GM19238 (cell line): Measurements from ENCODE around the gene DGKB.
"Not testable (repeated sequence)": the region's sequence is repeated elsewhere in the genome, so short reads cannot be mapped to it uniquely, and the experiment has no call there.

Experiments used
- DNase-seq: peaks from one replicate; pipeline ENCODE4 v3.0.0; 2011; ENCODE audit warnings: low spot score; ENCODE audit not compliant: insufficient read length

DGKB gene

GRCh38 chr7:14478834-14479510, 423.6 kb downstream of the DGKB start:
- DNase-seq = no peak

DNA sequence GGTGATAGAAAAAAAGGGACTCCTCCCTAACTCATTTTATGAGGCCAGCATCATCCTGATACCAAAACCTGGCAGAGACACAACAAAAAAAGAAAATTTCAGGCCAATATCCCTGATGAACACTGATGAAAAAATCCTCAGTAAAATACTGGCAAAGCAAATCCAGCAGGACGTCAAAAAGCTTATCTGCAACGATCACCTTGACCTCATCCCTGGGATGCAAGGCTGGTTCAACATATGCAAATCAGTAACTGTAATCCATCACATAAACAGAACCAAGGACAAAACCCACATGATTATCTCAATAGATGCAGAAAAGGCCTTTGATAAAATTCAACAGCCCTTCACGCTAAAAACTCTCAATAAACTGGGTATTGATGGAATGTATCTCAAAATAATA, 440.8 kb downstream of the DGKB start:
- not testable (repeated sequence) for DNase-seq

GRCh38 chr7:14458846-14459245, 443.7 kb downstream of the DGKB start:
- not testable (repeated sequence) for DNase-seq

DNA sequence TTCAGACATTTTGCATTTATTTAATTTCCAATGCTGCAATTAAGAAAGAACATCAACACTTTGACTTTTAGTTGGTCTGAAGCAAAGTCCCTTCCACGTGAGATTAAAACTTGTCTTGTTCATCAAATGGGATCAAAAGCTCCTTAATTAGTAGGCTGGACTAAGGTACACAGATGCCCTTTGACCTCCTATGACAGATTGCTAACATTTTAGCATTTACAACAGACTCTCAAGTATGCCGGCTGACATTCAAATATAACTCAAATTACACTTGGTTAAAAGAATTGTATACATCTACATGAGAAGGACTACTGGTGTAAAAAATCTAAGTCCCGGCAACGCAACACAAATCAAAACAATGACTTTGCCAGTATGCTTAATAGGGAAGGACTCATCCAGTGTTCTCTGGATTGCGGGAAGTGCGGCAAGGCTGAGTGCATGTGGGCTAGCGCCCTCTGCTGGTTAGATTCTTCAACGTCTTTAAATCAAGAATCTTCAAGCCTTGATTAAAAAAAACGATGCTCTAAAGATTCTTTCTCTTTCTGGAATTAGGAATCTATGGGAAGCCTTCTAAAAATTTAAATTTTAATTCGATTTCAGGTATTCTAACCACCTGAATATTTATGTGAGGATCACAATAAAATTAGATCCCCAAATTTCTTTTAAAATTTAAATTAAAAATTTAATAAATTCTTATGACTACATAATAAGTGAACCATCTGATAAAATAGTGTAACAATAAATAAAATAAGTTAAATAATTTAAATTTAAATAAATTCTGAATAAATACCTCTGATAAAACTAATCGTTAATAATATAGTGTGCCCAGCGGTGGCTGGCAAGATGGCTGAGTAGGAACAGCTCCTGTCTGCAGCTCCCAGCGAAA, 444.7 kb downstream of the DGKB start:
- peak; percentile 1 for DNase-seq

DNA sequence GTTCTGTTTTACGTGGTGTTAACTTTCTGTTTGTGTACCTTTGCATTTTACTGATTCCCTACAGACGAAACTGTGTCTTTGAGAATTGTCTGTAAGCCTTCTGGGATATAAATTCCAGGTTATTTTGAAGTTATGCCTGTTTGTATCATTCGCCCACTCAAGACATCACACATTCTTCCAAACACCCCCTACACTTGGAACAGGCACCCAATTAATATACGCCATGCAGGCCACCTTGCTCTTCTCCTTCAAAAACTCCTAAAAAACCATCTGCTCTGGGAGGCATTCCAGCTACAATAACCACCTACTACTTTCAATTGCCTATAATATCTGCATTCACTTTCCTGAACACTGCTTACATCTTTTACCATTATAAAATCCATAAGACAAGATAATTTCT, 453.3 kb downstream of the DGKB start:
- no peak for DNase-seq

DNA sequence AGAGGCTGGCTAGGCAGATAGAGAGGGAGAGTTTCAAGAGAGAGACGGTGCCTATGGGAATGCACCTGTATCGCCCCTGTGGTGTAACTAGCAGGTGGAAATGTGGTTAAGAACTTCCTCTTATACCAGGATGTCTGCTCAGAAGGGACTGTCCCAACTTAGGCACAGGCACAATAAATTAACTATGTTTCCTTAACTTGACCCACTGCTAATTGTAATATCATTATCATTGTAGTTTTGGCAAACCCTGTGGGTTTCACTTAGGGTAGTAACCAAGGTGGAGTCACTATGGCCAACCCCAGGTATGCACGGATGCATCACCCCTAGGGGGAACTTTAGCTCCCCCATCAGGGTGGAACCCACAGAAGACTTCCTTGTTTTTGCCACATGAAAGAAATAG, 455.7 kb downstream of the DGKB start:
- no peak for DNase-seq

DNA sequence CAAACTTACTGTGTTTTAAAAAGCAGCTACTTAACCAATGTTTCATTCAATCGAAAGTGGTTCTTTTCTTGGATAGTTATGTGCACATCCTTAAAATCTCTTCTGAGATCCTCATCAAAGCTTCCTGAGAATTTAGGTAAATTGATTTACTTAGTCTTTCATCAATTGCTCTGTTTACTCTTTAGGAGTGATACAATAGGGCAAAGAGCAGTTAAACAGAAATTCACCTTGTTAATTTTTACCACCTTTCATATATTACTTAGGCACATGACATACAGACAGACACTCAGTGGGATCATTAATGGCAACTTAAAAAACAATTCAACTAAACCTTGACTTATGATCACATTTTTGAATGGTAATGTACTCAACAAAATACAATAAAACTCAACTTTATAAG, 456.3 kb downstream of the DGKB start:
- DNase-seq = no peak

DNA sequence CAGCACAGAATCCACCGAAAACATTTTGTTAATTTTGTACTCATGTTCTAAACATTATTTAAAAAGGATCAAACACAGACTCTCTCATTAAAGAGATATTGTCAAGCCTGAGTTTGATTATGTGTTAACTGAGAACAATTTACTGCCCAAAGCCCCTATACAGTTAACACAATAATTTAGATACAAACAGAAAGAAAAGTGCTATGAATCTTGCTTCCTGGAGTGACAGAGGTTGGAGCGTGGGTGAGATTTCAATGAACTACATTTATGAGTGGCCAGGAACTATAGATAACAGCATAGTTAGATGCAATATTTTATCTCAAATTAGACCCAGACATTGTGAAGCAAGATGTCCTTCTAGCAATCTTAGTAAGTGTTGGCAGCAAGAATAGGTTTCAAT, 464.2 kb downstream of the DGKB start:
- no peak for DNase-seq

GRCh38 chr7:14436878-14437277, 465.7 kb downstream of the DGKB start:
- DNase-seq = no peak

- DNase-seq = no peak
These were observed 469.6 kb downstream of the DGKB start for GRCh38 chr7:14432924-14433323.

DNA sequence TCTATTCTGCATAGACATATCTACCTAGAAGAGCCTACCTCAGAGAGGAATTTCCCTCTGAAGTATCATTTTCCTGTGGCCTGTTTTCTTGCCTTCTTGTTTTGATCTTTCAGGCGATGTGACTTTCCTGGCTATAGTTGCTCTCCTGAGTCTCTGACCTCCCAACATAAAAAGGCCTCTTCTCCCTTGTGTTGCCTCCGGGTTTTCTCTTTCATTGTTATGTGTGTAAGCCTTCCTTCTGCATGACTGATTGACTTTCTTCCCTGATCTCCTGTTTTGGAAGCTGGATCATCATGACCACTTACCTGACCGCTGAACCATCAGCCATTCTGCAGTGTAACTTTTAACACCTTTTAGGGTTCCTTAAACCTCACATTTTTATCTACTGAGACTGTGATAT, 471.6 kb downstream of the DGKB start:
- no peak for DNase-seq

GRCh38 chr7:14425559-14425958, 477.0 kb downstream of the DGKB start:
- DNase-seq = no peak

- no peak for DNase-seq
These were observed 477.9 kb downstream of the DGKB start for GRCh38 chr7:14424675-14425074.

GRCh38 chr7:14420768-14421167, 481.8 kb downstream of the DGKB start:
- DNase-seq = no peak

- no peak for DNase-seq
These were observed 483.0 kb downstream of the DGKB start for GRCh38 chr7:14419531-14419930.

- no peak for DNase-seq
These were observed 483.9 kb downstream of the DGKB start for GRCh38 chr7:14418633-14419032.

- DNase-seq = no peak
These were observed 488.1 kb downstream of the DGKB start for GRCh38 chr7:14414274-14414986.

GRCh38 chr7:14407246-14408015, 495.1 kb downstream of the DGKB start:
- DNase-seq = no peak

DNA sequence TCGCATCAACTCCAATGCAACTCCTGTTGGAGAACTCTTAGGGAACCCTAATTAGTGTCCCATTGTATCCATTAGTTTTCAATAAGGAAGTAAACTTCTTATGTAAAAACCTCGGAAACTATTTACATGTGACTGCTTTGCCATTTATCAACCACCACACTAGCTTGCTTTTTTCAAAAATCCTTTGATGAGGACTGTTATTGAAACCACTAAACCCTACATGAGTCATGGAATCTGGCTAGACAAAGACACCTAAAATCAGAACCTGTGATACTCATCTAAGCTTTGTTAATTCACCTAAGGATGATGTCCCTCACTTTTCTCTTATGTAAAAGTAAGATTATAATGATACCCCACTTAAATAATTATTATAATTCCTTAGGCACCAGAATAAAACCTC, 499.0 kb downstream of the DGKB start:
- no peak for DNase-seq

DNA sequence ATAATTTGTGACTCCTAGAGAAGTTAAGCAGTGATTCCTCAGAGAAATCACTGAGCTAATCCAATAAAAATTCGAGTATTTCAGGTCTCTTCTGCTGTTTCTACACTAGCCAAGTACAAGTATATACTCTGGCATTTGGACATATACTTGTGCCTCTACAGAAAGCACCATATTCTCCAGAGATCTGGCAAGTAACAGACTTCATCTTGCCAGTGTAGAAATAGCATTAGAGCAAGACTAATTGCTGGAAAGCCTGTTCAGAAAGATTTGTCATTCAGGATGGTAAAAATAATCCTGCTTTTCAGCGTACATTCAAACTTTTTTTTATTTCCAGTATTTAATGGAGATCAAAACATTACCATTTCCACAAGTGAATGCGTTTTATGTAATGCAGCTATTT, 502.3 kb downstream of the DGKB start:
- DNase-seq = no peak

DNA sequence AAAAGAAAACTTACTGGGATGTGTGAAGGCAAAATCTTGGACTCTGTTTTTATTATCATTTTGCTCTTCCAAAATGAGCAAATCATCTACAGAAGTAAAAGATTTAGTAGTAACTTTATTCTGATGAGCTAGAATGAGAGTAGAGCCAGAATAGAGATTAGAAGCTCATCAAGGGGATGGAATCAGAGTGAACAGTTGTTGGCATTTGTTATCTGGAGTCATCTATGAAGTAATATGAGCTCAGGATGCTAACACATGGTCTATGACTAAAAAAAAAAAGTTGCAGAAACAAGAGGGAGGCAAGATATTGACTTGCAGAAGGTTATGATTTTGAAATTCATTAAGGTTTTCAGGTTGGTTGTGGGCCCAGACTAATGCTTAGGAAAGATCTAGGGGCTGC, 504.0 kb downstream of the DGKB start:
- no peak for DNase-seq
